GM21717 (cell line): ENCODE results near the gene UBE2J2.

Experiments
- ATAC-seq: cut with Tn5 transposase; IDR thresholded peaks from one replicate; pipeline ENCODE4 v1.9.1; 2021; ENCODE audit warnings: mild to moderate bottlenecking, moderate library complexity; ENCODE audit not compliant: unreplicated experiment

The UBE2J2 gene

DNA sequence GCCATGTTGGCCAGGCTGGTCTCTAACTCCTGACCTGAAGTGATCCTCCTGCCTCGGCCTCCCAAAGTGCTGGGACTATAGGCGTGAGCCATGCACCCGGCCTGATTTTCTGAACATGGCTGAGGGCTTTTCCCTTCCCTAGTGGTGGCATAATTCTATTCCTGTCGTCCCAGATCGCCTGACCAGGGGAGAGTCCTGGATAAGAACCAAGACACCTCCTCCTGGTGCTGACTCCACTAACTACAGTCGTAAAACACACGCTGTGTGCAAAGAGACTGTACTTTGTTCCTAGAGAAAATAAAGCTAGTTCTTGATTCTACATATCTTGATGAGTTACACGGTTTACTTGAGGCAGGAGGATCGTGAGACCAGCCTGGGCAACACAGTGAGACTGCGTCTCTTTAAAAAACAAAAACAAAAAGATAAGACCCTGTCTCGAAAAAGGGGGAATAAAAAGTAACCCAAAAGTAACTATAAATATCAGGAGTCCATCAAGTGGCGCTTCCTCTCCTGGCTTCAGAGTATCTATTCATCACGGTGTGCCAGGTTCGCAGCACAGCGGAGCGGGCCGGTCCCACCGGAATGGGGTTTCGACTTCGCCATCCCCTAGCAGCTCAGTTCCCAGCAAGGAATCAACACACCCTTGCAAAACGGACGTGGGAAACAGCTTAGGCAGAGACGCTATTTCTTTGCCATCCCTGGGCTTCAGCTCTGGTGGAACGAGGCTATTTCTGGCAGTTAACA is 42.8 kb downstream of the UBE2J2 start:
- no peak for ATAC-seq

DNA sequence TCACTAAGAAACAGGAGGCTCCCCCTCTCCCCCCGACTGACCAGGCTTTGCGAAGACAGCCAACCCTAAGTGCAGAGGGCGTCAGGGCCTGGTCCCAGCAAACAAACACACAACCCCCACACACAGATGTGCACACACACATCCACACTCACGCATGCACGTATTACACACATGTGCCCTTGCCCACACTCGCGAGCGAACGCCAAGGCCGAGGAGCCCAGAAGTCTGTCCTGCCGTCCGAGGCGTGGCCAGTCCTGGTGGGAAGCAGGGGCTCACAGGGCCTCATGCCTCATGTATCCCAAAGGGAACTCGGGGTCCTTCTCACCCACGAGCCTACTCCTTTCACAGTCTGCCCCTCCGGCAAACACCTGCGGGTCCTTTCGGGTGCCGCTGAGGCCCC is 43.9 kb downstream of the UBE2J2 start:
- ATAC-seq, result no peak

DNA sequence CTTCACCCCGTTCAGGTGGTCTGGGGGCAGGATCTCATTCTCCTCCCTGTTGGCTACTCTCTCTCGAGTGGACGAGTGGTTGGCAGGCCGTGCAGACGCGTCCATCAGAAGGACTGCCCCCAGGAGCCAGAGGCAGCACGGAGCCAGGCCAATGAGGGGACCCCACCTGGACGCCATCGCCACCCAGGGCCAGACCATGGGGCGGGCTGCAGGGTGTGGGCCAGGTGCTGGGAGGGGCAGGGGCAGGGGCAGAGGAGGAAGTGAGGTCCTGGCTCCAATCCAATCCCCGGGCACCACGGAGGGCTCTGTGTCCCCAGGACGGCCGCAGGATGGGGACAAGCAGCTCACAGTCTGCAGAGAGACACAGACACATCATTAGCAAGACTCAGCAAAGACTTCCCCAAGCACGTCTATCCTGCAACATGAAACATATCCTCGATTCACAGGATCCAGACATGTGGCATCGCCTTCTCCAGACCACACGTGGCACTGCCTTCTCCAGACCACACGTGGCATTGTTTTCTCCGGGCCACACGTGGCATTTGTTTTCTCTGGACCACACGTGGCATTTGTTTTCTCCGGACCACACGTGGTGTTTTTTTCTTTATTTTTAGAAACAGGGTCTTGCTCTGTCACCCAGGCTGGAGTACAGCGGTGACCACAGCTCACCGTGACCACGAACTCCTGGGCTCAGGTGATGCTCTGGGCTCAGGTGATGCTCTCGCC is 44.9 kb downstream of the UBE2J2 start:
- no peak for ATAC-seq

DNA sequence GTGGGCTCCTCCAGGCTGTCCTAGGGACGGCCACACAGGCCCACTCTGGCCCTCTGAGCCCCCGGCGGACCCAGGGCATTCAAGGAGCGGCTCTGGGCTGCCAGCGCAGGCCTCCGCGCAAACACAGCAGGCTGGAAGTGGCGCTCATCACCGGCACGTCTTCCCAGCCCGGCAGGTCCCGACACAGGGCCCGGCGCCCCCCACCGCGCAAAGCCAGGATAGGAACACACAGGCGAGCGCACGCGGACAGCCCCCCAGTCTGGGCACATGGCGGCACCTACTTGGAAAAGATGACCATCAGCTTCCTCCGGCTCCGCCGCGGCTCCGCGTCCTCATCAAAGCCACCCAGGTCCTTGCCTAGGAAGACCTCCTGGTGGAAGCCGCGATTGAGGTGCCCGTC is 45.5 kb downstream of the UBE2J2 start:
- ATAC-seq, result no peak

DNA sequence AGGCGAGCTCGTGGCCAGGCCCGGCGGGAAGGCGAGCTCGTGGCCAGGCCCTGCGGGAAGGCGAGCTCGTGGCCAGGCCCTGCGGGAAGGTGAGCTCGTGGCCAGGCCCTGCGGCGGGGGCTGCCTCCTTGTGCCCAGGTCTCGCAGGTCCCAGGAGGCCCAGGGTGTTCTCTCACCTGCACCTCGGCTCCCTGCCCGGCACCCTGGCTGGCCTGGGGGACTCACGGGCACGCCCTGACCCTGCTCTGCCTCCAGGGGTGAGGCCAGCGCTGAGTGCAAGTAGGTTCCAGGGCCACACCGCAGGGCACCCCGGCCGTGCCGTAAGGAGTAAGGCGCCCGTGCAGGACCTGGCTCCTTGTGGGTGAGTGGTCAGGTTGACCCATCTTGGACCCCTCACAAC is 46.3 kb downstream of the UBE2J2 start:
- no peak for ATAC-seq

DNA sequence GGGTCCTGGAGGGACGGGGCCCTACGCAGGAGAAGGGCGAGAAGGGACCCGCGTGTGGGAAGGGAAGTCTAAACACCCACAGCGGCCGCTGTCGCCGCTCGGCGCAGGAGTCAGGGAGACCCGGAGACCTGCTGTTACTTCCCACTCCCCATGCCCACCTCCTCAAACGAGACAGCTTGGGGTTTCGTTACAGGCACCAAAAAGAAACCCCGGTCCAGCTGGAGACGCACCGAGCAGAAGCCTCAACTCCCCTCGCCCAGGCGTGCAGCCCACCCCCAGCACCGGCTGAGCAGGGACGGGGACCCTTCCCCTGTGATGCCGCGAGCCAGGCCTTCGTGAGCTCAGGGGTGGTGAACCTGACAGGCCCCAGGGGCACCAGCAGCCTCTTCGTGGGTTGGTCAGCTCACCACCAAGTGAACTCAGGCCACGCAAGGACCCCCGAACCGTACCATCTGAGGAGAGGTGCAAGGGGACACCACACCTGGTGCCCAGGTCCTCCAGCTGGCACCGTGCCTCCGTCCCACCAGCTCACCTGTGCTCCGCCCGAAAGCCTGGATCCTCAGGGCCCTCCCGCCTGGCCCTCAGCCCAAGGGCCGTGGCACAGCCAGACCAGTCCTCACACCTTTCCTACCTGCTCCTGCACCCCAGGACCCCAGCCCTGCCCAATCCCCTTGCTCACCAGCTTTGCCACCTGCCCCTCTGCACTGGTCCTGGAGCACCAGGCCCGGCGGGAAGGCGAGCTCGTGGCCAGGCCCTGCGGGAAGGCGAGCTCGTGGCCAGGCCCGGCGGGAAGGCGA is 46.9 kb downstream of the UBE2J2 start:
- ATAC-seq, result no peak

DNA sequence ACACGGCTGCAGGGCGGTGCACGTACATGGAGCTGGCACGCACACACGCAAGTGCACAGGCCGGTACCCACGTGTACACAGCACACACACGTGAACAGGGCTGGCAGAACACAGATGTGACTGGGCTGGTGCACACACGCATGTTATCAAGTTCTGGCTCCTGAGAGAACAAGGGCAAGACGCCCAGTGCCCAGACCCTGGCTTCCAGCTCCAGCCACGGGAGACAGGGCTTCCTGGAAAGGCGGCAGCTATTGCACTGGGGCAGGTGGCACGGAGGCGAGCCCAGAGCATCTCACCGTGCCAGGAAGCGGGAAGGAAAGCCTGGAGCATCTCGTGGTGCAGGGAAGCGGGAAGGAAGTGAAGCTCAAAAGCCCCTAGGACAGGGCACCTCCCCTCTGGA is 47.7 kb downstream of the UBE2J2 start:
- ATAC-seq, result no peak

DNA sequence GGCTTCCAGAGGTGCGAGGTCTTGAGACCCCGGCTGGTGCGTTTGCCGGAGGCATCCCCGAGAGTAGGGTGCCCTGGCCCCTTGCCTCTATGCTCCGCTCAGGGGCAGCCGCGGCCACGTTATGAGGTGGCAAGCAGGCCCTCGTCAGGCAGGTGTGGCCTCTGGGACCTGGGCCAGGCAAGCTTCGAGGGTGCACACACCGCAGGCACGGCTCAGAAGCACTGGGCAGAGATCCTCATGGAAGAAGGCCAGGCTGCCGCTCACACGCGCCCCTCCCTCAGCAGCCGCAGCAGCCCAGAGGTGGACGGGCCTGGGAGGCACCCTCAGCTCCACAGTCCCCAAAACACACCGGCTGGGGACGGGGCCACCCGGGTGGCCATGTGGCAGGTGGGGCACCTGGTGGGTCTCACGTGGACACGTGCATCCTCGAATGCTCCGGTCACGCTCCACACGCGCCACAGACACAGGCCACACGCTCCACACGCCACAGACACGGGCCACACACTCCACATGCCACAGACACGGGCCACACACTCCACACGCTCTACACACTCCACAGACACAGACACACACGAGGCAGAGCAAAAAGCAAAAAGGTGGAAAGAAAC is 48.3 kb downstream of the UBE2J2 start:
- ATAC-seq, result no peak

DNA sequence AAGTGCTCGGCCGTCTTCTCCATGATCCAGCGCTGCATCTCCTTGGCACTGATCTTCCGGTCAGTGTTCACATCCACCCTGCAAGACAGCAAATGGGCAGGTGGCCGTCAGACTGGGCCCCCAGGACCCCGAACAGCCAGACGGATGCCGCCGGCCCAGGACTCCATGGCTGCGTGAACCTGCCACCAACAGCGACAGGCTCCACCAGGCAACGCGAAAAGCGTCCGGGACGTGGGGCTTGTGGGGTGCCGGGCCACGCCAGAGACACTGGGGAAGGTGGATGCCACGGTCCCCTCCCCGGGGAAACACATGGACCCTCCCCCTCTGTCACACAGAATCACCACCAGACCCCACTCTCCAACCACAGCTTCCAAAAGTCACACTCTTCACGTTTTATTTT is 49.8 kb downstream of the UBE2J2 start:
- no peak for ATAC-seq

DNA sequence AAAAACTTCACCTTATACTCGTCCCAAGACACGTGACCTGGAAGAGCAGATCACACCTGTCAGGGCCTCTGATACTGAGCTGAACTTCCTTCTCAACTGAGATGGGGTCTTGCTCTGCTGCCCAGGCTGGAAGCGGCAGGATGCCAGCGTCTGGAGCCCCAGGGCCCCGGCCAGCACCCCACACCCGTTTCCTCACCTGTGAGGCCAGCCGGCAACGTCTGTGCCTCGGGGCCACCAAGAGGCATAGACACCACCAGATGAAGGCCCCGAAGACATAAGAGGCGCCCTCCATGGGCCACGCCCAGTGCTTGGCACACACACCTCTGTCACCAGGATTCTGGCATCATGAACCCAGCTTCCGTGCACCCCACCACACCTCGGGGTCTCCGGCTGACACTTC is 50.3 kb downstream of the UBE2J2 start:
- no peak for ATAC-seq

DNA sequence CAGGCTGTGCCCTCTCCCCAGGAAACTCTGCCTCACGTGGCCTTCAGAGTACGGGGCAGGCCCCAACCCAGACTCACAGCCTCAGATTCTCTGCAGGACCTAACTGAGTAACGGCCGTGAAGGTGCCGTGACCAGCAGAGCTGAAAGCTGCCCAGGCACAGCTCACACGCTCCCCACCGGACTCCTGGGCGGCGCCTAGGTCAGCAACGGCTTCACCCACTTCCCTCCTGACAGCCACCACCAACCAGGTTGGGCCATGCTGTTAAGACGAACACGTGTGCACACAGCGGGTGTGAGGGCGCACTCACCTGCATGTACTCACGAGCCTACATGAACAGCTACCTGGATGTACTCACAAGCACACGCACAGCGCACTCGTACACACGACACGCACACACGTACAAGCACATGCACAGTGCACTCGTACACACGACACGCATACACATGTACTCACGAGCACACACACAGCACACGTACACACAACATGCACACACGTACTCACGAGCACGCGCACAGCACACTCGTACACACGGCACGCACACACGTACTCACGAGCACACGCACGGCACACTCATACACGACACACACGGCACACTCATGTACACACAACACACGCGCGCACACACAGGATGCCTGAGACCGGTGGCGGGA is 51.0 kb downstream of the UBE2J2 start:
- no peak for ATAC-seq

DNA sequence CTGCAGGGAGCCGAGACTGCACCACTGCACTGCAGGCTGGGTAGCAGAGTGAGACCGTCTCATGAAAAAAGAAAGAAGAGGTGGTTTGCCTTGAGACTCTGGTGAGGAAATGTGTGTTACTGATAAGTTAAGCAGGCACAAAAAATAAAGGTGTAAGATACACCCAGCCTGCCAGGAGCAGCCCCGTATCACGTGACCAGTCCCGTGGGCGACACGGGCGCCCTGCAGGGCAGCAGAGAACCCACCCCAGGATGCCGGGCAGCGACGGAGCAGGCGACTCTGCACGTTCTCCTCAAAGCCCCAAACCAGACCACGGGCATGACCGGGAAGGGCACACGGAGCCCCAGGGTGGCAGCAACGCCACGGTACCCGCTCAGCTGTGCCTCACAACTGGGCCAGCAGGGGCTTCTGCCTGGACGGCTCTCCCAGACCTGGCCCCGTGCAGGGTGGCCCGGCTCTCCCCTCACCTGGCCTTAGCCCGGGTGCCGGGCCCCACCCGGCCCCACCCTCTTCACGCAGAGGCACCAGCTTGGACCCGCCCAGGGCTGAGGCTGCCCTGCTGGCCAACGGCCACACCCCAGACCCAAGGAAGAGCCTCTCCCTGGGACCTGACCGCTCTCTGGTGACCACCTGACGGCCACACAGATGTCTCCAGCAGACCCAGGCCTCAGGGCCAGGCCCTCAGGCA is 51.6 kb downstream of the UBE2J2 start:
- no peak for ATAC-seq

DNA sequence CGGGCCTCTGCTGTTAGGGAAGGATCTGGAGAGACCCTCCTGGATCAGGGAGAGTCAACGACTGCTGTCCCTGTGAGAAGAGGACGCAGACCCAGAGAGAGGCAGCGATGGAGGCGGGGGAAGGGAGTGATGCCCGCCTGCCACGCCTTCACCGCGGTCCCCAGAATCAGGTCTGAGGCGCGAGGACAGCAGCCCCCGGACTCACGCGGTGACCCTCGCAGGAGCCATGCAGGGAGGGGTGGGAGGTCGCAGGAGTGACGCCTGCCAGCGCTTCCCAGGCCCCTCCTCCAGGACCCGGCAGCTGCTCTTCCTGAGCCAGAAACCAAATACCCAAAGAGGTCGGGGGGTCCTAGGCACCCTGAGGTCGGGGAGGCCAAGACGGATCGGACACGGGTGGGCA is 53.5 kb downstream of the UBE2J2 start:
- ATAC-seq, result no peak

DNA sequence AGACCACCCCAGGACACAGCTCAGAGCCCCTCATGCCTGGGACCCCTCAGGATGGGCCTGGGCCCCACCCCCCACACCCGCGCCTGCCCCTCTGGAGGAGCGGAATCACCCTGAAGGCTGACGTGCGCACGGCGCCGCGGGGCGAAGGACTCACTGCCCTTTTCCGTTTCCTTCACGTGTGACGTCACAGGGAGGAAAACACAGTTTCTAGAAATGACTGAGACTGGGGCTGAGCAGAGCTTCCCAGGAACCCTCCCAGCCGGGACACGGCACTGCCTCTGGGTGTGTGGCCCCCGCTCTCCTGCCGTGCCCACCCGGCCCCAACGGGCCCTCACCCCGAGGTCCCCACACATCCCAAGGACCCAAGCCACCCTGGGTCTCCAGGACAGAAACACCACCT is 54.3 kb downstream of the UBE2J2 start:
- no peak for ATAC-seq

DNA sequence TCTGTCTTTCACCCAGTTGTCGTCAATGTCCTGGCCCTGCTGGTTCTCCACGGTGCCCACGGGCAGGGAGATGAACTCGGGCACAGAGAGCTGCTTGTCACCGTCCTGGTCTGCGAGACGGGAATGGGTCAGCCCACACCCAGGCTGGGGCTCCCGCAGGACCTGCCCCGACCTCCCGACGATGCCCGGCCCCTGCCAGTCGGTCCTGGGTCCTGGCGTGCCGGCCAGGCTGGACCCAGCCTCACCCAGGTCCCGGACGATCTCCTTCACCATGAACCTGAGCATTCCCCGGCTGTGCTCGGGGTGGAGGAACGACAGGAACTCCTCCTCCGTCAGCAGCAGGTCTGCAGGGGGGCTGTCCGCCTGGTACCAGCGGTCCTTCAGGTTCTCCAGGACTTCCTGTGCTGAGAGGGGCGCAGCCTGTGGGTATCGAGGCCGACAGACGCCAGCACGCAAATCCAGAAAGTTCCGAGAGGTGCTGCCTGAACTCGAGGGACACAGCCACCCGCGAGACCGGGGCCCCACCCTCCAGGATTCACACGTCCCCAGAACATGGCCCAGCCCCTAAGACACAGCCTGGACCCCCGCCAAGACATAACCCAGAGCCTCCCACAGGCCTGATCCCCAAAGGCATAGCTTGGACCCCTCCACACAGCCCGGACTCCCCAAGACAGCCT is 55.0 kb downstream of the UBE2J2 start:
- ATAC-seq, result no peak

DNA sequence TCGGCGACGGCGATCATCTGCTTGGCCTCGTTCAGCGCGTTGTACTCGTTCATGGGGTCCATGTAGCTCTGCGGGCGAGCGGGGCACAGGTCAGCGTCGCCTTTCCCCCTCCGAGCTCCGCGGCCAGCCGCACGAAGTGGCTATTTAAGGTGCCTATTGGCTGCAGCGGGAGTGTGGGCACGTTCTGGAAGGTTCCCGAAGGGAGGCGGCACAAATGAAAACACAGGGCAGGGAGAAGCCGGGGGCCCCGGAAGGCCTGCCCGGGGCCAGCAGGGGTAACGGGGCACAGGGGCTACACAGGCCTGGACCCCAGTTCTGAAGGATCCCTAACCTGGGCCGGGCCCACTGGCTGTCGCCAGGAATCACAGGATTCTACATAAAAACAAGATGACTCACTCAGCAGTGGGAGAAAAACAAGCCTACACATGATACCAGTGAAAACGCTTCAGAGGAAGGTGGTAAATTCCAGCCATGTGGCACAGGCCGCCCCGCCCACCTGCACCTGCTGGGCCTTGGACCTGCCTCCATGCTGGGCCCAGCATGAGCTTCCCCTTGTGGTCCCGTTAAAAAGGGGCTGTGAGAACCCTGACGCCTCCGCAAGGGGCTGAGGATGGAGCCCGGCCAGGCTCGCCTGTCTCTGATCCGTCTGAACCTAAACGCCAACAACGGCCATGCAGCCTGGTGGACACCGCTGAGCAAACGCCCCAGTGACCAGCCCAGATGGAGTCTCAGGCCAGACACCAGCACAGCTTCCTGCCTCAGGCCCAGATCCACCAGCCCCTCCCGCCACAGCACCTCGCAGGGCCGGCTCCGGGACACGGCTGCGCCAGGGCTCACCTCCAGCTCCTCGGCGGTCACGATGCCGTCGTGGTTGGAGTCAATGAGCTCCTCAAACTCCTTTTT is 55.8 kb downstream of the UBE2J2 start:
- no peak for ATAC-seq

DNA sequence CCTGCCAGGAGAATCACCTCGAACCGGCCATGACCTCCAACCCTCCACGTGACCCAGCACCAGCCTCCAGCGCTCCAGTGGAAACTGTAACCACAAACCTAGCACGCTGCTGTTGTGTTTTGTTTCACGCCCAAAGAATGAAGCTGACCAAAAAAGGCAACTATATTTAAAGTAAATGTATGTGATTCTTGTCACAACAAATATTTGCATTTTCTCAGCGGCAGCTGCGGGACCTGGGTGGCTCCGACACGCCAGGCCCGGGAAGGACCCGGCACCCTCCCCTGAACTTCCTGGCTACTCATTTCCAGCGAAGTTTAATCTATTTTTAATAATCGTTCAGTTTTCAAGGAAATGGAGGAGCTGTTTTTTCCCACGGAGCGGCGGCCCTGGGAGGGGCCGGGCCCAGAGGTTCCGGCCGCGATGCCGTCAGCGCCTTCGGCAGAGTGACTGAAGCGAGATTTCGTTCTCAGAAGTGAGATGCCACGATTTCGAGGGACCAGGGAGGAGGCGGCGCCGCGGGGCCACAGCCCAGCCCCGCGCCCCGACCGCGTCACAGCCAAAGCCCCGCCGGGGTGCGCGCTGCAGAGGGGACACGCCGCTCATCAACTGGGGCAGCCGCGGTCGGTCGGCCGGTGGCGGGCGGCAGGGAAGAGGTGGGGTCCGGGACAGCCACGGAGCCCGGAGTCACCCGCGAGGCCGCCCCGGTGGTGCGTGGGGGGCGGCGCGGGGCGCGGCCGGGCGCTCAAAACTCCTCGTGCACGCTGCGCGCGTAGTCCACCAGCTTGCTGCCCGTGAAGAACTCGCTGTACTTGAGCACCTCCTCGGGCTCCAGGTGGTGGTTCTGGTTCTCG is 56.7 kb downstream of the UBE2J2 start:
- ATAC-seq, result no peak
